ENCODE results near the gene PNPLA7. TPM values are rescaled to one million over a fixed set of nuclear protein-coding genes. Genes with fewer than 3 reads are reported as not detected.
"Not testable (repeated sequence)": the region's sequence is repeated elsewhere in the genome, so short reads cannot be mapped to it uniquely, and the experiment has no call there.

The PNPLA7 gene
- total RNA-seq, 1 donor from 2014 or later: 8.1 TPM

DNA sequence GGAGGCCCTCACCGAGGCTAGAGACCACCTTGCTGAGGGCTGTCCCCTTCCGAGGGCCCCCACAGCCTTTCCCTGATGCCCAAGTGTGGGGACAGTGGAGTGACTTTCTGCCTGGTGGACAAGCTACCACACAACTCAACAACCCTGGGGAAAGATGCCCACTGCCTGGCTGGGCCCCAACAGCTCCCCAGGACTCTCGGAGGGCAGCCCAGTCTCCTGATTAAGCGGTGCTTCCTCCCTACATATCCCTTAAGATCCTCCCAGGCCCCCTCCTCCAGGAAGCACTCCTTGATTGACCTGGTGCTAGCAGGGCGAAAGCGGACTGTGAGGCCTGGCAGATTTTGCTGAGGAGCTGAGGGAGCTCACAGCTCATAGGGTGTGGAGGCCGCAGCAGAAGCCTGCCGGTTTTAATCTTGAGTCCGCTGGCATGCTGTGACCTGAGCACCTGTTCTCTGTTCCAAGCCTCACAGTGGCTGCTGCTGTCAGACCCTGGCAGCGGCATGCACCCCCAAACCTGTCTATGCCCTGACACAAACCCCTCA is 93.3 kb downstream of the PNPLA7 start:
- peak; percentile 69 for DNase-seq (ENCODE audit: low spot score)
- intact Hi-C loops (cut with DNase I): no loop called here

DNA sequence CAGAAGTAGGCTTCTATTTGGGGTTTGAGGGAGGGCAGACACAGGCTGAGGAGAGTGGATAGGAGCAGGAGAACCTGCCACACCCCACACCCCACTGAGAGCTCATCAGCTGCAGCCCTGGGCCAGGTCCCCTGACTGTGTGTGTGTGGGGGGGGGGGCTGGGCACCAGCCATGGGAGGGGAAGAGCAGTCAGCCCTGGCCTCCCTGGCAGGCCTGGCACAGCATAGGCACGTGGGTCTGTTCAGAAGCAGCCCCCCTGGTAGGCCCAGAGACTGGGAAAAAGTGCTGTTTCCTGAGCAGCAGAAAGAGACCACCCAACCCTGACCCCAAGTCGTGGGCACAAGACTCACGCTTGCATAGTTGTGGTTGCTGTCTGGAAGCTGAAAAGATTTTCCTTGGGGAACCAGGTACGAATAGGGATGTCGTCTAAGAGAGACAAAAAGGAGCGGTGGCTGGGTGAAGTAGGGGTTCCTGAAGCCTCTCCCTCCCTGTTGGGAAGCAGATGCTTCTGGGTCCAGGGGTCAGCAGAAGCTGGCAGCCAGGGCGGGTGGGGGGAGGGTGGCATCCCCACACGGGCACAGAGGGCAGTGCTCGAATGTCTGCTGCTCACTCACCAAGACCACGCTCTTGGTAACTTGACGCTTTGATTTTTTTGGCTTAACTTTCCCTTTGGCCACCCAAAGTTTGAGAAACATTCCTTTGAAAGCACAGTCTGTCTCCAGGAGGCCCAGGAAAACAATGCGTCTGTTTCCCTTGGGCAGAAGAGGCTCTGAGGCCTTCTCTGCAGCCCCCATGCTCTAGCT is 93.9 kb downstream of the PNPLA7 start:
- peak; percentile 36 for DNase-seq (ENCODE audit: low spot score)
- intact Hi-C loops (cut with DNase I): no loop called here

DNA sequence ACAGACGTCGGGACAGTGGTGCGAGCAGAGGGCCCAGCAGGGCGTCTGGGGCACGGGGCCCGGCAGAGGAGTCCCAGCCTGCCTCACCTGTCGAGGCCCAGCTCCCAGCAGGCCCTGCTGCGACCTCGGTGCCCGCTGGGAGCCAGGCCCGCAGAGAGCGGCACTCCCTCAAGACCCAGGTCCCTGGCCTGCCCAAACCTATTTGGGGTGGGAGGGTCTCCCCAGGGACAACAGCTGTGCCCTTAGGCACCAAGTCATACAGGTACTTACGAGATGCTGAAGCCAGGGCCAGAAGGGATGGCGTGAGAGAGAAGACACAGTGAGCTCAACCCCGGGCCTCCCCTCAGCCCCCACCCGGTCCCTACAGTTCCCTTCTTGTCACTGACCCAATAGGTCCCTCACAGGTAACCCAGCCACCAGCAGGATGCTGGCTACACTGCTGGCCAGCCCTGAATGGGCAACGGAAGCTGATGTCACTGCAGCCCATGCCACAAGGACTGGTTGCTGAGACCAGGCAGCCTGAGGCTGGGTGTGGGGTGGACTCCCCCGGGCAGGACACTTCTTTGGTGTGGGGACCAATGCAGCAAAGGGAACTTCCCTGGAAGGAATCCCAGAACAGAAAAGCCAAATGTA is 94.7 kb downstream of the PNPLA7 start:
- intact Hi-C loops (cut with DNase I): no loop called here
- DNase-seq (ENCODE audit: low spot score): peak; percentile 69

DNA sequence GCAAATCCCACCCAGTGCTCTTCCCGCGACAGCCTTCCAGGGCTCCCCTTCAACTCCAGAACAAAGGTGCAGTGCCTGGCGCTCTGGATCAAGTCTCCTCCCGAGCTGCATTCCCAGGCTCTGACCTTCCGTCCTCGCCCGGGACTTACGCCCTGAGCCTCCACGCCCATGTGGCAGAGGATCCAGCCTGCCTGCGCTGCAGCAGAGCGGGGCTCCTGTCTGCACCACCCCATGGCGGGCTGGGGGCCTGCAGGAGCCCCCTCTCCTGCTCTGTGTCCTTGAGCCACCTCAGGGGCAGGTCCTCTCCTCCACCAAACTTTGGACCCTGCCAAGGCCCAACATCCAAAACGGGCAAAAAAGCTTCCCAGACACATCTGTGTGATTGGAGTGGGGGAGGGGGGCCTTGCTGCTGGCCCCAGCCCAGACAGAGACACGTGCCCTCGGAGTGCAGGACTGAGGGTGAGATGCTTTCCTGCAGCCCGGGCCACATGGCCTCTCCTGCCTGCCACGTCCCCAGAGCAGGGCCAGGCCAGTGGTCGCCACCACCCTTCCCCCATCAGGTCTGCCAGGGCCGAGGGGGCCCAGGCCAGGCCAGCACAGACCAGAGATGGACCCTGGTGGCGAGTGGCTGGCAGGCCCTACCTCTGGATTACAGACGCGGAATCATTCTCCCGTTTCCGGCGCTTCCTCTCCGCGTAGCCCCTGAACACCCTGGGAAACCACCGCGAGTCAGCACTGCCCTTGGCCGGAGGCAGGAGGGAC is 95.4 kb downstream of the PNPLA7 start:
- DNase-seq (ENCODE audit: low spot score): peak; percentile 73
- intact Hi-C loops (cut with DNase I): no loop called here

DNA sequence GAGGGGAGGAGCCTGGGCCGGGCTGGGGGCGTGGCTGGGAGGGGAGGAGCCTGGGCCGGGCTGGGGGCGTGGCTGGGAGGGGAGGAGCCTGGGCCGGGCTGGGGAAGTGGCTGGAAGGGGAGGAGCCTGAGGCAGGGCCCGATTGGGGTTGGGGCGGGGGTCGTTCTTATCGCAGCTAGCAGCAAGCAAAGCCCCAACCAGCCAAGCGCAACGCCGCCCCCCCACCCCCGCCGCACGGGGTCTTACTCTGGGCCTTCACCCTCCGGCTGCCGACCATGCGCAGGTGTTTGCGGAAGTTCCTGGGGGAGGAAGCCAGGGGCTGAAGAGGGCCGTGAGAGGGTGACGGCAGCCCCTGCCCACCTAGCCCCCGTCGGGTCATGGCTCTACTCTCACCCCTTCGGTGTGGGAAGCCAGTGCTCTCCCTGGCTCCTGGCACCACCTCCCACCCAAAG is 96.0 kb downstream of the PNPLA7 start:
- intact Hi-C loops (cut with DNase I): no loop called here
- peak; percentile 88 for DNase-seq (ENCODE audit: low spot score)

DNA sequence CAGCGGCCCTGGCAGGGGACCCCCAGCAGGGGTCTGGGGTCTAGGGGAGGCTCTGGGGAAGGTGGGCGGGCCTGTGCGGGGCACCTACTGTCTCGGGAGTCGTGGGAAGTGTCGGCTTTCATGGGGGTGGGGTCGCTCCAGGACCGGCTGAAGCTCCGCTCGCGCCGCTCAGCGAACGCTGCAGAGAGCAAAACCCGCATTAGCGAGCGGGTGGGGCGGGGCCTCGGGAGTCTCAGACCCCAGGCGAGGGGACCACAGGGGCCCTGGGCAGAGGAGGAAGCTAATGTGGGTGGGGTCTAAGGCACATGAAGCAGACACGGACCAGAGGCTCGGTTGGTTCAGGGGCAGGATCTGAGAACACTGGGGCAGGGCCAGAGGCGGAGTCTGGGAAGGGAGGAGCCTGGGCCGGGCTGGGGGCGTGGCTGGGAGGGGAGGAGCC is 96.5 kb downstream of the PNPLA7 start:
- peak; percentile 91 for DNase-seq (ENCODE audit: low spot score)
- intact Hi-C loops (cut with DNase I): no loop called here

DNA sequence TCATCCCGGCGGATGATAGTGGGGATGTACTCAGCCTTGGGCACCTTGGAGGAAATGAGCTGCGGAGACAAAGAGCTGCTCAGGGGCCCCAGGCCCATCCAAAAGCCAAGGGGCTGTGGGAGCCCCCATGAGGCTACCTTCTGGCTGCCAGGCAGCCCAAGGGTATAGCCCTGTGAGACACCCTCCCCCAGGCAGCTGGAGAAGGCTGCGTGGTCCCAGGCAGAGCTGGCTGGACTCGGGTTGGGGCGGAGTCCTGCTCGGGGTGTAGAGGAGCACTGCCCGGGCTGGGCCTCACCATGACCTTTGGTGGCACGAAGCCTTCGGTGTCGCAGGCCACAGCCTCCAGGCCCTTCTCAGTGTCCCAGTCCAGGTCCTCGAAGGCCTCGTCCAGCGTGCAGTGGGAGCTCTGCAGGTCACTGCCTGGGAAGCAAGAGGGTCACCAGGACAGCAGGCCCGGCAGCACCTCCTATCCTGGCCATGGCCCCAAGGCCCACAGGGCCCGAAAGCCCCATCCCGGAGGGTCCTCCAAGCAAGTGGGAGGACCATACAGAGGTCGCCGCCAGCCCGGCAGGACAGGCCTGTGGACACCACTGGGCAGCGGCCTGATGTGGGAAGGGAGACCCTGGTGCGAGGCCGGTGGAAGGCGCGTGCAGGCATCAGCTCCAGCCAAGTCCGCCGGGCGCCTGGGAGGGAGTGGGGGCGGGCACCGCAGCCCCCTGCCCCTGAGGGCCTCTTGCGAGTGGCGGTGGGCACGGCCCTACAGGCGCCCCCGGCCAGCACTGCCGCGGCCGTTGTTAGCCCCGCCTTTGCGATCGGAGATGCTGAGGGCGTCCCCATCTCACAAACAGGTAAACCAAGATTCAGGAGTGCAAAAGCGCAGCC is 97.2 kb downstream of the PNPLA7 start:
- intact Hi-C loops (cut with DNase I): no loop called here
- DNase-seq (ENCODE audit: low spot score): peak; percentile 75

DNA sequence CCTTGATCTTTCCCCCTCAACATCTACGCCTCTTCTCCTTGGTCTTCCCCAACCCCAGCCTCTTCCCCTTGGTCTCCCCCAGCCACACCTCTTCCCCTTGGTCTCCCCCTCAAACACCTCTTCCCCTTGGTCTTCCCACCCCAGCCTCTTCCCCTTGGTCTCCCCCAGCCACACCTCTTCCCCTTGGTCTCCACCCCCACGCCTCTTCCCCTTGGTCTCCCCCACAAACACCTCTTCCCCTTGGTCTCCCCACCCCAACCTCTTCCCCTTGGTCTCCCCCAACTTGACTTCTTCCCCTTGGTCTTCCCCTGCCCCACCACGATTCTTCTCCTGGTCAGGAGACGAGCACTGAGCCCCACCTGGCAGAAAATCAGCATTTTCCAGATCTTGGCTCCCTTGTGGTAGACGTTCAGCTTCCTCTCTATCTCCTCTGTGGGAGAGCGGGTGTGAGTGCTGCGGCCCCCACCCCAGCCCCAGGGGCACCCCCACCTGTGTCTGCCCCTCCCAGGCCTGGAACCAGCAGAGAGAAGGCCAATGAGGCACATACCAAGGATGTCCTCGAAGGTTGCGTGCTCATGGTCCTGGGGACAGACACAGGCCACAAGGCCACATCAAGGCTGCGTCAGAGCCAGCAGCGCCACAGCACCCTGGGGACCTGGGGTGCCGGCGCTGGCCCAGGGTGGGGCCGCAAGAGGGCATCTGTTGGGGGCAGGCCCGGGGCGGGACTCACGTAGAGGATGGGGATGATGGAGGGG is 98.0 kb downstream of the PNPLA7 start:
- DNase-seq (ENCODE audit: low spot score): peak; percentile 50
- intact Hi-C loops (cut with DNase I): no loop called here

DNA sequence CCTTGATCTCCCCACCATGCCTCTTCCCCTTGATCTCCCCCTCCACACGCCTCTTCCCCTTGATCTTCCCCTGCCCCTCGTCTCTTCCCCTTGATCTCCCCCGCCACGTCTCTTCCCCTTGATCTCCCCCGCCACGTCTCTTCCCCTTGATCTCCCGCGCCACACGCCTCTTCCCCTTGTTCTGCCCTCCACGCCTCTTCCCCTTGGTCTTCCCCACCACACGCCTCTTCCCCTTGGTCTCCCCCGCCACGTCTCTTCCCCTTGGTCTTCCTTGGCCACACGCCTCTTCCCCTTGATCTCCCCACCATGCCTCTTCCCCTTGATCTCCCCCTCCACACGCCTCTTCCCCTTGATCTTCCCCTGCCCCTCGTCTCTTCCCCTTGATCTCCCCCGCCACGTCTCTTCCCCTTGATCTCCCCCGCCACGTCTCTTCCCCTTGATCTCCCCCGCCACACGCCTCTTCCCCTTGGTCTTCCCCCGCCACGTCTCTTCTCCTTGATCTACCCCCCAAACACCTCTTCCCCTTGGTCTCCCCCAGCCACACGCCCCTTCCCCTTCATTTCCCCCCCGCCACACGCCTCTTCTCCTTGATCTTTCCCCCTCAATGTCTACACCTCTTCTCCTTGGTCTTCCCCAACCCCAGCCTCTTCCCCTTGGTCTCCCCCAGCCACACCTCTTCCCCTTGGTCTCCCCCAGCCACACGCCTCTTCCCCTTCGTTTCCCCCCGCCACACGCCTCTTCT is 98.8 kb downstream of the PNPLA7 start:
- peak; percentile 5 for DNase-seq (ENCODE audit: low spot score)

DNA sequence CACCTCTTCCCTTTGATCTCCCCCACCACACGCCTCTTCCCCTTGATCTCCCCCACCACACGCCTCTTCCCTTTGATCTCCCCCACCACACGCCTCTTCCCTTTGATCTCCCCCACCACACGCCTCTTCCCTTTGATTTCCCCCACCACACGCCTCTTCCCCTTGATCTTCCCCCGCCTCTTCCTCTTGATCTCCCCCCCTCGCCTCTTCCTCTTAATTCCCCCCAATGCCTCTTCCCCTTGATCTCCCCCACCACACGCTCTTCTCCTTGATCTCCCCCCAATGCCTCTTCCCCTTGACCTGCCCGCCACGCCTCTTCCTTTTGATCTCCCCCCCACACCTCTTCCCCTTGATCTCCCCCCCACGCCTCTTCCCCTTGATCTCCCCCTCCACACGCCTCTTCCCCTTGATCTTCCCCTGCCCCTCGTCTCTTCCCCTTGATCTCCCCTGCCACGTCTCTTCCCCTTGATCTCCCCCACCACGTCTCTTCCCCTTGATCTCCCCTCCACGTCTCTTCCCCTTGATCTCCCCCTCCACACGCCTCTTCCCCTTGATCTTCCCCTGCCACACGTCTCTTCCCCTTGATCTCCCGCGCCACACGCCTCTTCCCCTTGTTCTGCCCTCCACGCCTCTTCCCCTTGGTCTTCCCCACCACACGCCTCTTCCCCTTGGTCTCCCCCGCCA is 99.5 kb downstream of the PNPLA7 start:
- intact Hi-C loops (cut with DNase I); DNase-seq (ENCODE audit: low spot score): not testable (repeated sequence)

More for the DNA sequence above, 98.8 kb downstream of the PNPLA7 start:
- intact Hi-C loops (cut with DNase I): not testable (repeated sequence)

DNA sequence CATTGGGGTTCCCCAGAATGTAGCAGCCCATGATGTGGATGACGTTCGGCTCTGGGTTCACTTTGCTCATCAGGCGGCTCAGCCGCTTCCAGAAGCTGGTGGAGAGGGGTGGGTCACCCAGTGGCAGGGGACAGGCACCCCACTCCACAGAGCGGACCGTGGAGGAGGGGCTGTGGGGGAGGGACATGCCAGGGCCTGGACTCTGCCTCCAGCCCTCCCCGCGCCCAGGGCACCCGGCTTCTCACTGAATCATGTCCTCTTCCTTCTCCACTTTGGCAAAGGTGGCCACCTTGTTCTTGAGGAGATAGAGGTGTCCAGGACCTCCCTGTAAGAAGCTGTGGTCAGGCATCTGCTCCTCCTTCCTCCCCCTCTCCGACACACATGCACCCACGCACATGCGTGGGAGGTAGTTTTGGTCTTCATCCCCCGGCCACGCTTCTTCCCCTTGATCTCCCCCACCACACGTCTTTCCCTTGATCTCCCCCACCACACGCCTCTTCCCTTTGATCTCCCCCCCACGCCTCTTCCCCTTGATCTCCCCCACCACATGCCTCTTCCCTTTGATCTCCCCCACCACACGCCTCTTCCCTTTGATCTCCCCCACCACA is 100.2 kb downstream of the PNPLA7 start:
- DNase-seq (ENCODE audit: low spot score): peak; percentile 72
- intact Hi-C loops (cut with DNase I): loop anchor here (5.0 kb wide), 1 partner anchor 168 kb away; no protein-coding TSS in a partner anchor

DNA sequence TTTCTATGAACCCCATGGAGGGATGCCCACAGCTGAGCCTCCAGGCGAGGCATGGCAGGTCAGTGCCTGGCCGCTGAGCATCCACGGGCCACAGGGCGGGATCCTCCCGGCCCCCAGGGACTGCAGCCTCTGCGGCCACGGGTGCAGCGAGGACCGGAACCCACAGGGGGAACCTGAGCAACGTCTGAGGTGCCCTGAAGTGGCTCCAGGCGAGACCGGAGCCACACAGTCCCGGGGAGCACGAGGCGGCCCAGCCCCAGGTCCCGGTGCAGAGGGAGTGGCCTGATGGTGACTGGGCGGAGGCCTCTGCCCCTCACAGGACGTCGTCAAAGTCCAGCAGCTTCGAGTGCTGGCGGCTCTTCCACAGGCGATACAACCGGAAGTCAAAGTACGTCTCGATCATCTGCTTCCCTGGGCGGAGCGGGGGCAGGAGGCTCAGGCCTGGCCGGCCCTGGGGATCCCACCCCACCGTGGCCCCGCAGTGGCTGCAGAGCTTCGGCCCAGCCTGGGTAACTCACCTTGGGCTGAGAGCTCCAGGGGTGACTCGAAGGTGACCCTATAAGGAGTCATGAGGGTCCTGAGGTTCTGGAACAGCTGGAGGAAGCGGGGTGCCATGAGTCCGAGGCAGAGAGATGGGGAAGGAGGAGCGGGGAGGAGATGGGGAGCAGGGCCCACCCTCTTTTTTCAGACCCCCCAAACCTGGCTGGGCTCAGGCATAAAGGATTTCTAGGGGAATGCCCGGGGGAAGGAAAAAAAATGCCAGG is 100.9 kb downstream of the PNPLA7 start:
- peak; percentile 76 for DNase-seq (ENCODE audit: low spot score)
- intact Hi-C loops (cut with DNase I): loop anchor here (5.0 kb wide), 1 partner anchor 167 kb away; no protein-coding TSS in a partner anchor

DNA sequence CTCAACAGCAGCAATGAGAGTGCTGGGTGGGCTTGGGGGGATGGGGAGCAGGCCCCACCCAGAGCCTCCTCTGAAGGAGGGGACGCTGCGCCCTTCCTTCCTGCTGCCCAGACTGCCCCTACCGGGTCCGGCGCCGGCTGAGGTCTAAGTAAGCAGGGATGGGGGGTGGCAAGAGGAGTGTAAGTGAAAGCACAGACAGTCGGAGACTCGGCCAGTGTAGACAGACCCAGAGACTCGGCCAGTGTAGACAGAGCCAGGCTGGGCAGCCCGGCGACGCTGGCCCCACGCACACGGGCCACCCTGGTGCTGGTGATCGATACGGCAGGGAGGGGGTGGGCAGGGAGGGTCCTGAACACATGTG is 101.6 kb downstream of the PNPLA7 start:
- intact Hi-C loops (cut with DNase I): loop anchor here (5.0 kb wide), 1 partner anchor 166 kb away; no protein-coding TSS in a partner anchor
- DNase-seq (ENCODE audit: low spot score): peak; percentile 10

DNA sequence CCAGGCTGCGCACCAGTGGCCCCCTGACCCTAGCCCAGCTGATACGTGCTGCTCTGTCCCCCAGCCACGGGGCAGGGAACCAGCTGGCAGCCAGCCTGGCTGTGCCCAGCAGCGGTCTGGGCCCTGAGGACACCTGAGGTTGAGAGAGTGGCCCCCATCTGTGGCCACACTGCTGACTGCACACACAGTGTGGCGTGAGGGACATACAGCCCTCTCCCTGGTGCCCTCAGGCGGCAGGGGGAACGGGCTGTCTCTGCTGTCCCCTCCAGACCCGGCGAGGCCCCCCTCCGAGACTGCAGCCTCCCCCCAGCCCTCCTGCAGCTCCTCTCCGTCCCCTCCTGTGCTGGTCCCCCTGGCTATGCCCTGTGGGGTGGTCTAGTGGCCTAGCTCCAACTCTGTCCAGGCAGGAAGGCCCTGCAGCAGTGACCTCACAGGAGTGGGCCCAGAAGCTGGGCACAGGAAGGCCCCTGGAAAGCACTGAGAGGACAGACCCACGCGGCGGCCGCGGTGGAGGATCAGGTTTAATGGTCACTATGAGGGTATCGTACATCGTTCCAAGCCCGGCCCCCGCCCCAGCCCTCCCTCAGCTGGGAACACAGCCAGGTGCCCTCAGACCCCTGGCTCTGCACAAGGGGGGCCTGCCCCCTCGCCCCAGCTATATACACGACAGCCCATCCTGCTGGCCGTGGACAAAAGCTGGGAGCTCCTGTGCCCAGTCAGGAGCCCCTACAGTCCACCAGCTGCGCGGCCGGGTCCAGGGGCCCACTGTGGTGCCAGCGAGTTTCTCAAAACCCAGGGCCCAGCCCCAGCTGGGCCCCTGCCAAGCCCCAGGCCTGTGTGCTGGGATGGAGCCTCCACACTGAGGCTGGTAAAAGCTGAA is 102.2 kb downstream of the PNPLA7 start:
- intact Hi-C loops (cut with DNase I): loop anchor here (5.0 kb wide), 1 partner anchor 166 kb away; no protein-coding TSS in a partner anchor
- DNase-seq (ENCODE audit: low spot score): peak; percentile 60

Data from cardiac septum (tissue), 1 donor.